Activated CD8-positive, alpha-beta T cell treated with anti-CD3 and anti-CD28 coated beads for 36 hours (primary cell): ENCODE data around the gene MRPL51. TPM values are rescaled to one million over a fixed set of nuclear protein-coding genes. Genes with fewer than 3 reads are reported as not detected.

ENCODE experiments used
- ATAC-seq: fragments of 200-7000 bp; cut with Tn5 transposase; one replicate; pipeline ENCODE4 v1.10.0; 2021; ENCODE audit warnings: mild to moderate bottlenecking, moderate library complexity
- CTCF ChIA-PET: fragments of 350-600 bp; sonication (Branson Sonifier 250); formaldehyde crosslinking; loops from one replicate; lab custom pipeline; 2021; ENCODE audit warnings: antibody characterized with exemption; lab: Charles Lee
- POLR2A ChIA-PET: fragments of 350-600 bp; sonication (Branson Sonifier 250); formaldehyde crosslinking; loops from one replicate; lab custom pipeline; 2021; ENCODE audit warnings: antibody characterized with exemption; lab: Charles Lee
- DNase-seq: peaks from one replicate; pipeline ENCODE4 v3.0.0-alpha.2; 2020
- H3K27ac Mint-ChIP-seq: one replicate; pipeline ENCODE4 v1.8.0; 2021; ENCODE audit warnings: mild to moderate bottlenecking, mixed read lengths
- H3K27me3 Mint-ChIP-seq: one replicate; pipeline ENCODE4 v1.8.0; 2021; ENCODE audit warnings: mixed read lengths
- H3K36me3 Mint-ChIP-seq: one replicate; pipeline ENCODE4 v1.8.0; 2021; ENCODE audit warnings: low read depth, mixed read lengths
- H3K4me1 Mint-ChIP-seq: one replicate; pipeline ENCODE4 v1.8.0; 2021; ENCODE audit warnings: low read depth, mixed read lengths
- H3K4me3 Mint-ChIP-seq: one replicate; pipeline ENCODE4 v1.8.0; 2021; ENCODE audit warnings: mild to moderate bottlenecking, moderate library complexity, mixed read lengths
- H3K9me3 Mint-ChIP-seq: one replicate; pipeline ENCODE4 v1.8.0; 2021; ENCODE audit warnings: mixed read lengths
- CTCF ChIP-seq: fragments of 200-600 bp; IDR thresholded peaks from one replicate; pipeline ENCODE4 v1.8.0; 2022; ENCODE audit warnings: antibody characterized with exemption, mild to moderate bottlenecking
- intact Hi-C: fragments of 100-400 bp; cut with micrococcal nuclease; formaldehyde crosslinking; loops from one replicate; pipeline ENCODE4 v1.10.0; 2022
- total RNA-seq, 2 experiments: library from RNA; stranded (reverse); gene quantifications; one replicate each; pipeline ENCODE4 v1.2.3, GENCODE V29; 2021

MRPL51 gene
- total RNA-seq, 2 experiments from 2014 or later: 230 to 254 TPM

GRCh38 chr12:6465467-6466183 lies 27.4 kb downstream of the MRPL51 start:
- Mint-ChIP-seq H3K9me3 (no peaks in the 10 kb centered on the region), H3K27me3 (no peaks in the 10 kb centered on the region), H3K27ac (peak overlapping the region; percentile 88), H3K4me3 (peak overlapping the region; percentile 89), H3K4me1 (peaks cover 78% of the 10 kb centered on the region), H3K36me3 (peaks cover 93% of the 10 kb centered on the region)
- peak; percentile 56 for DNase-seq
- no peak for ATAC-seq
- ChIA-PET CTCF (interaction anchor here (0.6 to 7.5 kb wide), 39 partner anchors 9 to 386 kb away, joined by 3 to 145 read pairs (median 5); partner anchors contain the start of genes CD27, GAPDH, MRPL51 and TAPBPL), POLR2A (interaction anchor here (0.7 to 2.2 kb wide), 21 partner anchors 9 to 148 kb away, joined by 3 to 33 read pairs (median 4); partner anchors contain the start of genes GAPDH, MRPL51 and TAPBPL)
- TF ChIP-seq CTCF: peak; percentile 92
- intact Hi-C loops: loop anchor here (1.0 to 10.0 kb wide), 2 partner anchors 42 to 131 kb away; no protein-coding TSS in a partner anchor

- H3K4me3 Mint-ChIP-seq: peak overlapping the region; percentile 76
- TF ChIP-seq CTCF: no peak
- no peaks in the 10 kb centered on the region for H3K9me3 Mint-ChIP-seq
- peak overlapping the region; percentile 97 for H3K27ac Mint-ChIP-seq
- peaks cover 96% of the 10 kb centered on the region for H3K36me3 Mint-ChIP-seq
- no peak for ATAC-seq
- POLR2A ChIA-PET: interaction anchor here (1.2 to 6.5 kb wide), 10 partner anchors 13 to 41 kb away, joined by 3 to 110 read pairs (median 17); partner anchors contain the start of genes MRPL51 and TAPBPL
- CTCF ChIA-PET: interaction anchor here (0.8 to 7.5 kb wide), 21 partner anchors 12 to 141 kb away, joined by 3 to 145 read pairs (median 10); partner anchors contain the start of genes CD27, MRPL51 and TAPBPL
- H3K4me1 Mint-ChIP-seq: peaks cover 83% of the 10 kb centered on the region
- DNase-seq: no peak
- H3K27me3 Mint-ChIP-seq: no peaks in the 10 kb centered on the region
- intact Hi-C loops: loop anchor here (10.0 kb wide), 1 partner anchor 130 kb away; no protein-coding TSS in a partner anchor
Observed at GRCh38 chr12:6464531-6464930, 28.5 kb downstream of the MRPL51 start.

- Mint-ChIP-seq H3K36me3 (peaks cover 96% of the 10 kb centered on the region), H3K4me3 (peak overlapping the region; percentile 76), H3K27me3 (no peaks in the 10 kb centered on the region), H3K4me1 (peaks cover 88% of the 10 kb centered on the region), H3K27ac (peak overlapping the region; percentile 97), H3K9me3 (no peaks in the 10 kb centered on the region)
- POLR2A ChIA-PET: interaction anchor here (0.6 to 14.3 kb wide), 10 partner anchors 9 to 97 kb away, joined by 3 to 267 read pairs (median 4); partner anchors contain the start of genes CD27, GAPDH and TAPBPL
- no peak for ATAC-seq
- TF ChIP-seq CTCF: no peak
- CTCF ChIA-PET: interaction anchor here (0.9 to 7.5 kb wide), 8 partner anchors 12 to 141 kb away, joined by 3 to 101 read pairs (median 6); partner anchors contain the start of gene TAPBPL
- DNase-seq: no peak
- intact Hi-C loops: loop anchor here (2.0 to 10.0 kb wide), 2 partner anchors 37 to 129 kb away; no protein-coding TSS in a partner anchor
Observed at GRCh38 chr12:6463858-6464257, 29.2 kb downstream of the MRPL51 start.

- CTCF ChIA-PET: interaction anchor here (0.9 to 7.5 kb wide), 8 partner anchors 11 to 140 kb away, joined by 3 to 101 read pairs (median 6); partner anchors contain the start of gene TAPBPL
- intact Hi-C loops: loop anchor here (2.0 to 10.0 kb wide), 2 partner anchors 36 to 128 kb away; no protein-coding TSS in a partner anchor
- Mint-ChIP-seq H3K27ac (peak overlapping the region; percentile 97), H3K9me3 (no peaks in the 10 kb centered on the region), H3K36me3 (peaks cover 96% of the 10 kb centered on the region), H3K27me3 (no peaks in the 10 kb centered on the region), H3K4me1 (peaks cover 89% of the 10 kb centered on the region), H3K4me3 (peak overlapping the region; percentile 76)
- POLR2A ChIA-PET: interaction anchor here (0.6 to 14.3 kb wide), 12 partner anchors 8 to 127 kb away, joined by 3 to 267 read pairs (median 4); partner anchors contain the start of genes CD27, GAPDH and TAPBPL
- peak; percentile 57 for DNase-seq
- TF ChIP-seq CTCF: no peak
- ATAC-seq: peak; percentile 14
Observed at GRCh38 chr12:6463216-6463615, 29.8 kb downstream of the MRPL51 start.
